A549 (cell line): ENCODE measurements around the gene NUP214. TPM values are rescaled to one million over a fixed set of nuclear protein-coding genes. Genes with fewer than 3 reads are reported as not detected.

Source experiments
- ATAC-seq, 2 experiments: fragments of 200-7000 bp in 1 of 2; fragments of >200 bp in 1 of 2; cut with Nextera tagmentation in 1 of 2; cut with Tn5 transposase in 1 of 2; 3 replicates each; pipeline versions ENCODE4 v1.8.0 to v1.9.1; 2018 to 2020; ENCODE audit warnings: mild to moderate bottlenecking in 1 of 2, moderate library complexity in 1 of 2
- CTCF ChIA-PET: fragments of 300-600 bp; sonication (Branson Sonifier 250); formaldehyde crosslinking; extraction: SDS; loops from one replicate; lab custom pipeline; 2021; ENCODE audit warnings: antibody characterized with exemption, inconsistent platforms; lab: Yijun Ruan, JAX
- POLR2A ChIA-PET: fragments of 350-600 bp; formaldehyde crosslinking; extraction: SDS; loops from one replicate; lab custom pipeline; 2021; ENCODE audit warnings: antibody characterized with exemption, inconsistent platforms; lab: Yijun Ruan, JAX
- DNase-seq, 2 experiments: peaks; one replicate each; pipeline versions ENCODE4 v3.0.0 to v3.0.0-alpha.2; 2011 to 2016; ENCODE audit warnings: low read depth in 1 of 2, low spot score in 1 of 2
- FAIRE-seq: peaks from 2 replicates; lab custom pipeline; 2011; peaks lifted over from hg19 to GRCh38; lab: Jason Lieb, UNC
- H3K27ac ChIP-seq, 2 experiments: fragments of >200 bp; sonication (Bioruptor Twin); formaldehyde crosslinking; 3 replicates each; pipeline ENCODE4 v1.5.1; 2016 to 2017
- H3K4me1 ChIP-seq: fragments of >200 bp; sonication (Bioruptor Twin); formaldehyde crosslinking; 3 replicates; pipeline ENCODE4 v1.6.1; 2016
- H3K4me2 ChIP-seq: fragments of >200 bp; sonication (Bioruptor Twin); formaldehyde crosslinking; 3 replicates; pipeline ENCODE4 v1.6.1; 2016
- H3K4me3 ChIP-seq: fragments of >200 bp; sonication (Bioruptor Twin); formaldehyde crosslinking; 3 replicates; pipeline ENCODE4 v1.5.1; 2016
- H3K9me3 ChIP-seq: fragments of >200 bp; sonication (Bioruptor Twin); formaldehyde crosslinking; 3 replicates; pipeline ENCODE4 v1.6.1; 2016
- ATOH8 ChIP-seq: fragments of 250-450 bp; sonication (Bioruptor Pico); IDR thresholded peaks from 2 replicates; pipeline ENCODE4 v1.5.0; 2020; ENCODE audit warnings: low read depth, mild to moderate bottlenecking, moderate library complexity
- BHLHE40 ChIP-seq: IDR thresholded peaks from 2 replicates; pipeline ENCODE4 v1.6.1; 2012; ENCODE audit warnings: low read depth, low read length, inconsistent platforms
- CBX8 ChIP-seq: fragments of 200-600 bp; sonication (generic); IDR thresholded peaks from 2 replicates; pipeline ENCODE4 v1.6.1; 2016
- CHD2 ChIP-seq: fragments of 150-350 bp; IDR thresholded peaks from 2 replicates; pipeline ENCODE4 v1.6.1; 2014; ENCODE audit warnings: low read length; ENCODE audit not compliant: partially characterized antibody
- CHD4 ChIP-seq: fragments of 200-600 bp; sonication (generic); IDR thresholded peaks from 2 replicates; pipeline ENCODE4 v1.6.1; 2016; ENCODE audit warnings: antibody characterized with exemption, mild to moderate bottlenecking, borderline replicate concordance
- E2F6 ChIP-seq: IDR thresholded peaks from 2 replicates; pipeline ENCODE4 v1.6.1; 2012; ENCODE audit warnings: low read depth, borderline replicate concordance
- EHF ChIP-seq: fragments of 250-450 bp; sonication (Bioruptor Pico); IDR thresholded peaks from 2 replicates; pipeline ENCODE4 v1.5.0; 2020; ENCODE audit warnings: mild to moderate bottlenecking
- EP300 ChIP-seq, 2 experiments: fragments of >200 bp; sonication (Bioruptor Twin); formaldehyde crosslinking; IDR thresholded peaks; 2 replicates in 1 of 2; 3 replicates in 1 of 2; pipeline ENCODE4 v1.6.1; 2016 to 2017
- FOSB ChIP-seq: fragments of 250-450 bp; sonication (Bioruptor Pico); IDR thresholded peaks from 2 replicates; pipeline ENCODE4 v1.5.0; 2020; ENCODE audit warnings: mild to moderate bottlenecking, moderate library complexity
- FOSL2 ChIP-seq, 2 experiments: fragments of 450-650 bp in 1 of 2; fragments of >200 bp in 1 of 2; sonication (Bioruptor Twin) in 1 of 2; formaldehyde crosslinking; IDR thresholded peaks; 2 replicates each; pipeline versions ENCODE4 v1.5.0 to v1.6.1; 2016 to 2020; ENCODE audit warnings: mild to moderate bottlenecking in 1 of 2, moderate library complexity in 1 of 2
- HDAC2 ChIP-seq: fragments of 200-600 bp; sonication (generic); IDR thresholded peaks from 2 replicates; pipeline ENCODE4 v1.6.1; 2016
- HMGXB4 ChIP-seq: fragments of 250-450 bp; sonication (Bioruptor Pico); IDR thresholded peaks from 2 replicates; pipeline ENCODE4 v1.5.0; 2021; ENCODE audit warnings: mild to moderate bottlenecking, moderate library complexity, borderline replicate concordance
- HOXA7 ChIP-seq: fragments of 250-450 bp; sonication (Bioruptor Pico); IDR thresholded peaks from 2 replicates; pipeline ENCODE4 v1.5.0; 2020; ENCODE audit warnings: mild to moderate bottlenecking, moderate library complexity
- HOXB5 ChIP-seq: fragments of 250-450 bp; sonication (Bioruptor Pico); IDR thresholded peaks from 2 replicates; pipeline ENCODE4 v1.5.0; 2020; ENCODE audit warnings: mild to moderate bottlenecking, moderate library complexity
- JUNB ChIP-seq: fragments of >200 bp; sonication (Bioruptor Twin); formaldehyde crosslinking; IDR thresholded peaks from 2 replicates; pipeline ENCODE4 v1.6.1; 2016
- KDM5A ChIP-seq: fragments of 200-600 bp; sonication (generic); IDR thresholded peaks from 2 replicates; pipeline ENCODE4 v1.6.1; 2016; ENCODE audit warnings: antibody characterized with exemption, mild to moderate bottlenecking
- MAFK ChIP-seq: fragments of 450-650 bp; IDR thresholded peaks from 2 replicates; pipeline ENCODE4 v1.6.1; 2014; ENCODE audit not compliant: partially characterized antibody
- MAX ChIP-seq: IDR thresholded peaks from 2 replicates; pipeline ENCODE4 v1.6.1; 2012
- MAZ ChIP-seq: fragments of 150-350 bp; IDR thresholded peaks from 2 replicates; pipeline ENCODE4 v1.6.1; 2014; ENCODE audit warnings: antibody characterized with exemption, low read depth, low read length, borderline replicate concordance
- MYC ChIP-seq: IDR thresholded peaks from 2 replicates; pipeline ENCODE4 v1.6.1; 2012; ENCODE audit warnings: mild to moderate bottlenecking, inconsistent platforms, low read length, improper control_type of control experiment, borderline replicate concordance
- NPAS2 ChIP-seq: fragments of 250-450 bp; sonication (Bioruptor Pico); IDR thresholded peaks from 2 replicates; pipeline ENCODE4 v1.8.0; 2022; ENCODE audit warnings: mild to moderate bottlenecking, moderate library complexity, borderline replicate concordance
- NR3C1 ChIP-seq: fragments of >200 bp; sonication (Bioruptor Twin); formaldehyde crosslinking; IDR thresholded peaks from 3 replicates; pipeline ENCODE4 v1.6.1; 2017
- PBX3 ChIP-seq: IDR thresholded peaks from 2 replicates; pipeline ENCODE4 v1.6.1; 2012
- POLR2AphosphoS2 ChIP-seq: conservative IDR thresholded peaks from 2 replicates; pipeline ENCODE4 v1.6.1; 2012; ENCODE audit warnings: low read length, improper control_type of control experiment, inconsistent platforms
- RAD21 ChIP-seq, 2 experiments: fragments of >200 bp in 1 of 2; sonication (Bioruptor Twin) in 1 of 2; formaldehyde crosslinking in 1 of 2; IDR thresholded peaks in 1 of 2; conservative IDR thresholded peaks in 1 of 2; 2 replicates in 1 of 2; 3 replicates in 1 of 2; pipeline ENCODE4 v1.6.1; 2012 to 2018; ENCODE audit warnings: inconsistent platforms in 1 of 2
- RCOR1 ChIP-seq: fragments of 150-350 bp; IDR thresholded peaks from 2 replicates; pipeline ENCODE4 v1.6.1; 2014; ENCODE audit warnings: antibody characterized with exemption, low read length, low read depth
- REST ChIP-seq: fragments of 200-600 bp; sonication (generic); IDR thresholded peaks from 2 replicates; pipeline ENCODE4 v1.6.1; 2016; ENCODE audit warnings: antibody characterized with exemption, mild to moderate bottlenecking, moderate library complexity
- RFX5 ChIP-seq: fragments of 450-650 bp; IDR thresholded peaks from 2 replicates; pipeline ENCODE4 v1.7.1; 2014; ENCODE audit warnings: antibody characterized with exemption, mild to moderate bottlenecking, moderate library complexity
- SMC3 ChIP-seq: fragments of >200 bp; sonication (Bioruptor Twin); formaldehyde crosslinking; IDR thresholded peaks from 3 replicates; pipeline ENCODE4 v1.6.1; 2018; ENCODE audit warnings: inconsistent platforms
- SREBF2 ChIP-seq: fragments of 450-650 bp; IDR thresholded peaks from 2 replicates; pipeline ENCODE4 v1.6.1; 2014; ENCODE audit warnings: mild to moderate bottlenecking, moderate library complexity
- ZNF302 ChIP-seq: fragments of 250-450 bp; sonication (Bioruptor Pico); IDR thresholded peaks from 2 replicates; pipeline ENCODE4 v1.9.0; 2021; ENCODE audit warnings: inconsistent platforms, mild to moderate bottlenecking, moderate library complexity
- ZSCAN20 ChIP-seq: fragments of 250-450 bp; sonication (Bioruptor Pico); IDR thresholded peaks from 2 replicates; pipeline ENCODE4 v1.8.0; 2022; ENCODE audit warnings: mild to moderate bottlenecking, moderate library complexity
- WGBS: methylation state at CpG from one replicate; pipeline ENCODE4 v1.1.6; 2017; ENCODE audit errors: missing lambda C conversion rate; 5-methylcytosine and 5-hydroxymethylcytosine counted together
- polyA plus RNA-seq, 4 experiments: library from polyadenylated mRNA; depleted of rRNA in 3 of 4; stranded (reverse); fragments of >200 nt; fragmentation: RNase III in 1 of 4; extraction: RNeasy Plus Mini Kit Qiagen cat#74134 plus additional on column Dnase treatment in 1 of 4; gene quantifications; 2 replicates in 3 of 4; 3 replicates in 1 of 4; pipeline ENCODE4 v1.2.3, GENCODE V29; 2011 to 2017

NUP214 gene
- polyA plus RNA-seq, 2 of the 4 experiments (the other 2 are of a cell fraction), result 14.4 to 18.5 TPM

GRCh38 chr9:131144201-131144600, 18.8 kb downstream of the NUP214 start:
- FAIRE-seq, result no peak
- no peak for DNase-seq
- H3K4me1 ChIP-seq, result no peaks in the 10 kb centered on the region
- H3K9me3 ChIP-seq, result no peaks in the 10 kb centered on the region
- TF ChIP-seq BHLHE40, result no peak
- TF ChIP-seq PBX3, result no peak
- TF ChIP-seq CBX8, result no peak
- TF ChIP-seq EHF (CRISPR knock-in tag), result no peak
- TF ChIP-seq ATOH8 (CRISPR knock-in tag), result no peak
- no peak for TF ChIP-seq REST
- TF ChIP-seq MAZ, result no peak
- TF ChIP-seq SREBF2, result no peak
- TF ChIP-seq JUNB, result no peak
- no peak for TF ChIP-seq MAX
- no peak for TF ChIP-seq MAFK
- TF ChIP-seq NR3C1, result no peak
- no peak for TF ChIP-seq KDM5A
- no peak for TF ChIP-seq CHD2
- TF ChIP-seq FOSB (CRISPR knock-in tag), result no peak
- no peak for TF ChIP-seq RCOR1
- TF ChIP-seq ZNF302 (CRISPR knock-in tag), result no peak
- TF ChIP-seq RAD21 (conservative IDR thresholded peaks at IDR 0.05 in 1 of 2, IDR thresholded peaks at IDR 0.05 in 1 of 2), result no peak
- ChIA-PET POLR2A (no interaction called here), CTCF (interaction anchor here (0.5 to 1.4 kb wide), 2 partner anchors 18 to 35 kb away, joined by 3 to 5 read pairs; no protein-coding TSS in a partner anchor)
- H3K4me2 ChIP-seq, result no peak overlapping the region
- no peak overlapping the region for H3K4me3 ChIP-seq
- WGBS, result 90% methylated on average over 3 of the region's 3 CpGs
- ATAC-seq, result no peak
- no peak overlapping the region for H3K27ac ChIP-seq

GRCh38 chr9:131145245-131145644, 19.9 kb downstream of the NUP214 start:
- 91% methylated on average over 2 of the region's 2 CpGs for WGBS
- no peaks in the 10 kb centered on the region for H3K9me3 ChIP-seq
- no peak overlapping the region for H3K4me2 ChIP-seq
- H3K27ac ChIP-seq, result no peak overlapping the region
- ChIA-PET CTCF (interaction anchor here (0.8 to 2.0 kb wide), 3 partner anchors 16 to 32 kb away, joined by 4 to 5 read pairs (median 4); no protein-coding TSS in a partner anchor), POLR2A (no interaction called here)
- H3K4me3 ChIP-seq, result no peak overlapping the region
- DNase-seq, result no peak
- FAIRE-seq, result no peak
- H3K4me1 ChIP-seq, result no peaks in the 10 kb centered on the region
- no peak for ATAC-seq
- TF ChIP-seq HOXA7 (CRISPR knock-in tag) (no peak), NR3C1 (no peak), MYC (no peak), EP300 (IDR thresholded peaks at IDR 0.05) (no peak), HOXB5 (CRISPR knock-in tag) (no peak), HMGXB4 (CRISPR knock-in tag) (no peak), CBX8 (no peak), RFX5 (no peak), SMC3 (no peak), HDAC2 (no peak), POLR2AphosphoS2 (no peak), FOSL2 (IDR thresholded peaks at IDR 0.05) (no peak), FOSL2 (CRISPR knock-in tag; IDR thresholded peaks at IDR 0.05) (no peak), JUNB (no peak), E2F6 (no peak), NPAS2 (CRISPR knock-in tag) (no peak), BHLHE40 (no peak), ZSCAN20 (CRISPR knock-in tag) (no peak), CHD4 (no peak)
